Measurements from ENCODE around the gene SLC6A17.

SLC6A17 gene

DNA sequence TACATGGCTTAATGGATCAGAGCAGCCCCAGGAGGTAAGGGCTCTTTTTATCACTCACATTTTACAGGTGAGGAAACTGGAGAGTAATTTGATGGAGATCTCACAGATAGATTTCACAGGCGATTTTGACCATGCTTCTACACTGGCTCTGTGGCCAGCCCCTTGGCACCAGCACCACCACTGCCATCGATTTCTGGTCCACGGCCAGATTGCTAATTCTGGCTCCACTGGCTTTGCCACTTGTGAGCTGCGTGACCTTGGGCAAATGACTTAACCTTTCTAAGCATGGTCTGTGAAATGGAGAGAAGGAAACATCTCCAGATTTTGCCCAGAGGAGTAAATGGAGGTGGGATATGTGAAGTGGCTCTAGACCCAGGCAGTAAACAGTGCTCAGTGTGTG, 92.4 kb downstream of the SLC6A17 start:
- no peak for DNase-seq

DNA sequence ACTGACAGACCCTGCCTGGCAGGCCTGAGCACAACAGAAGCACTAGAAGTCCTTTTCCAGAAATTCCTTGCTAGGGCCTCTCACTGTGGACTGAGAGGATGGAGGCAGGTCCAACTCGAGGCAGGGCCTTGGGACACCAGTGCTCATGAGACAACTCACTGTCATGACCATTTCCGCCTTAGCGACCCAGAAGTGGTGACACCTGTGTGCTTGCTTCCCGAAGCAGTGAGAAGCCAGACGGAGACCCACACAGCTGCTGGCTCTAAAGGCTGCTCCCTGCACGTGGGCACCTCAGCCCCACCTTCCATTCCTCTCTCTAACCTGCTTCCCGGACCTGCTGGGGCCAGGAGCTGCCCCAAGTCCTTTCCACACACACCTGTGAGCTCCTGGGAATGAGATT, 92.9 kb downstream of the SLC6A17 start:
- DNase-seq: no peak

DNA sequence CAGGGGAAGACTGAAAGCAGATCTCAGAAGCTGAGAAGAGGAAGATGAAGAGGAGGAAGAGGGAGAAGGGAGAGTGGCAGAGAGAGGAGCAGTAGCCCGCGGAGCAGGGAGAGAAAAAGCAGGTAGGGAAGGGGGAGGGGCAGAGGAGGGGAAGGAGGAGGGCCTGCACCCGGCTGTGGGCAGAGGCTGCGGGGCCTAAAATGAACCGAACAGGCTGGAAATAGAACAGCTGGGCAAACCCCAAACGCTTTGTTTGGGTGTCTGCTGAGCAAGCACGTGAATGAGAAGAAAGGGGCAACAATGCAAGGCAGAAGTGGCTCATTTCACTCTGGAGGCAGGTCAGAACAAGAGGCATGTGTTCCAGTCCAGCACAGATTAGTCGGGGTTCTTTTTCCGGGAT, 93.3 kb downstream of the SLC6A17 start:
- DNase-seq: no peak

DNA sequence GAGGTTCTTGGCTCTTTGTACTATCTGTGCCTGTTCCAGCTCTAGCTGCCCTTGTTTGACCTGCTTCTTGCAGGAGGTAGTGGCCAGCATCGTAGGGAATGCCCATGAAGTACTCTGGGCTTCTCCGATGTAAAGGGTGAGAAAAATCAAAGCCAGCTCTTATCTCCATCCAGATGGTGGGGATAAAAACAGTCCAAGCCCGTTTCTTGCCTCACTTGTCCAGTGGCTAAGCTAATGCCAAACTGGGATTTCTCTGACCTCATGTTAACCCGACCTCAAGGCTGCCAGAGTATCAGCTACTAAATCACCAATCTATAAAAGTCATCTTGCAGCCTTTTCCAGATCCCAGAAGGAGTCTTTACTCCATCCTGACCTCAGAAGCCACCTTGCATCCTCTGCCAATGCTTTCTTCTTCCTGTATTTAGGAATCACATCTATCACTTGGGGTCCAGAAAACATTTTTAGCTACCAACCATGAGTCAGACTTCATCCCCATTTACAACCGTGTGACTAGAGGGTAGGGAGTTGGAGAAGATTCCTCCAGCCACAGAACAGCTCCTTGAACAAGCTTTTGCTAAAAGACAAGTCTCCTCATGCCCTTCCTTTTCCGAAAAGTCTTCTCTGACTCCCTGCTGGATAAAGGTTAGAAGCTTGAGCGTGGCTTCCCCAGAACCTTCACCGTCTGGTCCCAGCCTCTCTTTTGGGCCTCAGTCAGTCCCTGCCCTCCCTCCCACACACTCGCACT, 95.8 kb downstream of the SLC6A17 start:
- DNase-seq: no peak

DNA sequence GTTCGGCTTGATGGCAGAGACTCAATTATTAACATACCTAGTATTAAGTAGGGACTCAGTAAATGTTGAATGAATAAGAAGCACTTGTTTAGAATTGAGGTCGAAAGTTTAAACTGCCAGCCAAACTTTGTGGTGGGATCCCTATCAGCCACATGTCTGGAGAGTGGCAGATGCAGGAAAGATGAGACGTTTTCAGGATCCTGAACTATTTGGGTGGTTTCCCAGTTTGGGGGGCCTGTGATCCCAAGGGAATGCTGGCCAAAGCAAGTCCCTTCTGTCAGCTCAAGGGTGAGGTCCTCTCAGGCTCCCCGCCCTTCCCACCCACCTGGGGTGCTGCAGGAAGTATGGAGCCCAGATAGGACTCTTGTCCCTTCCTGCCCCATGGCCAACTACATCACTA, 98.5 kb downstream of the SLC6A17 start:
- DNase-seq: no peak

DNA sequence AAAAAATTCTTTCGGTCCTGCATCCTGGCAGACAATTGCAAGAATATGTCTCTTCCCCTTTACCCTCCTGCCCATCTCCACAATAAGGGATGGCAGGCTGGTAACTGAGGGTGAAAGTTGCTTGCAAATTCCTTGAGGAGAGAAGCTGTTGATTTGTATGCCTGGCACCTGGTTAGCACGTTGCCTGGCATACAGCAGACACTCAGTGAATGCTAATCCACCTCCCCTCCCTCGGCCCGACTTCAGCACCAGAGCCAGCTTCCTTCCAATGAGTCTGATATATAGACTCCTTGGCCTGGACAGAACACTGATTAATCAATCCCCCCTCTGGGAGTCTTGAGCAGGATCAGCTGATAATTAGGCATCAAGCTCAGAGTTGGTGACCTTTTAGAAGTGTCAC, 99.0 kb downstream of the SLC6A17 start:
- no peak for DNase-seq

DNA sequence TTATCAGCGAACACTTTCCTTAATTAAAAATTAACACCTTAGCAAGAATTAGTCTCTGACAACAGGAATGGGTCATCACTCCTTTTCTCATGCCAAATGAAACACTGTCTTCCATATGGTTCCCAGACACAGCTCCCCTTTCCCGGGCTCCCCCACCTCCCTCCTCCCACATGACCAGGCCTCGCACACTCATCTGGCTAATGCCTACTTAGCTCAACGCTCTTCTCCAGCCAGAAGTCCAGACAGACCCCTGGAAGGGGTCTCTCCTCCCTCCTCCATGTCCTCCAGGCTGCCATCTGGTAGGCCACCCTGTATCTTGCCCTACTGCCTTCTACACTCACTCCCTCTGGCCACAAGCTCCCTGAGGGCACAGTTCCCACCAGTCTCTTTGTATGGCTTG, 99.7 kb downstream of the SLC6A17 start:
- no peak for DNase-seq

DNA sequence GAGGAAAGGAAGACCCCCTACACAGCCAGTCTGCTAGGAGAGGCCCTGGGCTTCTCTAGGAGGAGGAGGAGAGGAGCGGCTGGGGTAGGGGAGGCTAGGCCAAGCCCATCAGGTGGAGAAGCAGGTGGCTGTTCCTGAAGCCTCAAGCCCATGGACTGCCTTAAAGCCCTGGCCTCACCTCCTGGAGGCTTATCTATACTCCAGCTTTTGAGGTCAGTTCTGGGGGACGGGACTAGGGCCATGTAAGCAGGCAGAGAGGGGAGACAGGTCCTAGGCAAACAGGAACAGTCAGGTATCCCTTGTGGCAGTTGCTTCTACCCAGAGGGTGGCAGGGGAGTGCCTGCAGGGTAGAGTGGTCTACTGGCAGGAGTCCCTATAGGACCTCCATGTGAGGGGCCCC, 100.5 kb downstream of the SLC6A17 start:
- no peak for DNase-seq
